22Rv1 (cell line): ENCODE data around the gene DIP2C.

Source experiments
- CTCF ChIP-seq: fragments of 450-650 bp; IDR thresholded peaks from 2 replicates; pipeline ENCODE4 v1.5.1; 2017; ENCODE audit warnings: mild to moderate bottlenecking
- ZFX ChIP-seq: fragments of 450-650 bp; IDR thresholded peaks from 2 replicates; pipeline ENCODE4 v1.6.1; 2017; ENCODE audit warnings: antibody characterized with exemption, borderline replicate concordance

DNA sequence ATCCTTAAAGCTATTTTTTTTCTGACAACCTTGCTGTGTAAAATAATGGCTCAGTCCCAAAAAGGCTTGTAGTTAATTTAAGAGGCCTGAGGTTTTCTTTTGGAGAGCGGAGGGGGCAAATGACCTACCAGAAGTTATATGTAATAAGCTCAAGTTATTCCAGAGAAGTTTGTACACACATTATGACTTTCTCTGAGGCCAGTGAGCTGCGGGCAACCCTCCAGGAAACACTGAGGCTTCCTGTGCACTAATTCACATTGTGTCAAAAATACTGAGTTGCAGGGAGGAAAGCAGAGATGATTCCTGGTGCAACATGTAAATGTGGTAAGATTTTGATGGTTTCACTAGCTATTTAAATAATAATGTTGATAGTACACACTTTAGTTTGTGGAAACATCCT is 188.6 kb downstream of the DIP2C start:
- no peak for TF ChIP-seq CTCF
- TF ChIP-seq ZFX, result no peak
